ENCODE data around the gene CDRT4.

DNA sequence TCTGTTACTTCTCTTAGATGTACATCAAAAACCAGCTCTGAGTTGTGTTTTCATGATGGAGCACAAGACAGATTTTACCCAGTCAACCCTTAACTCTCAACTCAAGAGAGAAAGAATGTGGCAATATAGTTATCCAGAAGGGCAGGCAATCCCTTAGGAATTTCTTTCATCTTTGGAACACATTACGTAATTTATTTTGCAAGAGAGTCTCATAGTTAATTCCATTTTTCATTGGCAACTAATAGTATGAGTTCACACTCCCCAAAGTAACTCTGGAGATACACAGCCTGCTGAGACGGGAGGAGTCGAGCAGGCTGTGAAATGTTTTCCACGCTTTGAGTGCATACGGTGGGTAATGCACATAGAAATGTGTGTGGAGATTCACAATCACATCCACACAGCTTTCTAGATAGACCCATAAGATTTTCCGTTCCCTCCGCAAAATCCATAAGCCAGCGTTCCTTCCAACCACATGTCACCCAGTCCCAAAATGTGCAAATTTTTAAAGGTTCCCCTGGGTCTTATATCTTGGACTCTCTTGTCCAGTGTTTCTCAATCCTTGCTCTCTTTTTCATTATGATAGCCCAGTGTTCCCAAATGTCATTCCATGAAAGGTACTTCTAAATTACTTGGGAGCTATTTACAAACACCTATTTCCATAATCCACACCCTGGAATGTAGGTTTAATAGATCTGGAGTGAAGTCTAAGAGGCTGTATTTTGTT, 8.4 kb upstream of the CDRT4 start:
- TF ChIP-seq, protein P1, sequence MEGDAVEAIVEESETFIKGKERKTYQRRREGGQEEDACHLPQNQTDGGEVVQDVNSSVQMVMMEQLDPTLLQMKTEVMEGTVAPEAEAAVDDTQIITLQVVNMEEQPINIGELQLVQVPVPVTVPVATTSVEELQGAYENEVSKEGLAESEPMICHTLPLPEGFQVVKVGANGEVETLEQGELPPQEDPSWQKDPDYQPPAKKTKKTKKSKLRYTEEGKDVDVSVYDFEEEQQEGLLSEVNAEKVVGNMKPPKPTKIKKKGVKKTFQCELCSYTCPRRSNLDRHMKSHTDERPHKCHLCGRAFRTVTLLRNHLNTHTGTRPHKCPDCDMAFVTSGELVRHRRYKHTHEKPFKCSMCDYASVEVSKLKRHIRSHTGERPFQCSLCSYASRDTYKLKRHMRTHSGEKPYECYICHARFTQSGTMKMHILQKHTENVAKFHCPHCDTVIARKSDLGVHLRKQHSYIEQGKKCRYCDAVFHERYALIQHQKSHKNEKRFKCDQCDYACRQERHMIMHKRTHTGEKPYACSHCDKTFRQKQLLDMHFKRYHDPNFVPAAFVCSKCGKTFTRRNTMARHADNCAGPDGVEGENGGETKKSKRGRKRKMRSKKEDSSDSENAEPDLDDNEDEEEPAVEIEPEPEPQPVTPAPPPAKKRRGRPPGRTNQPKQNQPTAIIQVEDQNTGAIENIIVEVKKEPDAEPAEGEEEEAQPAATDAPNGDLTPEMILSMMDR (conservative IDR thresholded peaks at IDR 0.05; ENCODE audit: low read depth in 2 of 2), result no peak
- TF ChIP-seq EZH2 (IDR thresholded peaks at IDR 0.05; ENCODE audit: low read depth, unreplicated experiment) (no peak), JUNB (IDR thresholded peaks at IDR 0.05; ENCODE audit: unreplicated experiment) (no peak), POLR2AphosphoS5 (IDR thresholded peaks at IDR 0.05; ENCODE audit: low read depth) (no peak), NANOG (IDR thresholded peaks at IDR 0.05; ENCODE audit: borderline replicate concordance) (no peak), ZNF114 (CRISPR knock-in tag; IDR thresholded peaks at IDR 0.05) (no peak), CREB1 (CRISPR knock-in tag; IDR thresholded peaks at IDR 0.05; ENCODE audit: low read depth) (no peak), EZH2phosphoT487 (IDR thresholded peaks at IDR 0.05; ENCODE audit: unreplicated experiment) (no peak), ZNF331 (CRISPR knock-in tag; IDR thresholded peaks at IDR 0.05; ENCODE audit: low read depth) (no peak)
- TF ChIP-seq, protein P2, sequence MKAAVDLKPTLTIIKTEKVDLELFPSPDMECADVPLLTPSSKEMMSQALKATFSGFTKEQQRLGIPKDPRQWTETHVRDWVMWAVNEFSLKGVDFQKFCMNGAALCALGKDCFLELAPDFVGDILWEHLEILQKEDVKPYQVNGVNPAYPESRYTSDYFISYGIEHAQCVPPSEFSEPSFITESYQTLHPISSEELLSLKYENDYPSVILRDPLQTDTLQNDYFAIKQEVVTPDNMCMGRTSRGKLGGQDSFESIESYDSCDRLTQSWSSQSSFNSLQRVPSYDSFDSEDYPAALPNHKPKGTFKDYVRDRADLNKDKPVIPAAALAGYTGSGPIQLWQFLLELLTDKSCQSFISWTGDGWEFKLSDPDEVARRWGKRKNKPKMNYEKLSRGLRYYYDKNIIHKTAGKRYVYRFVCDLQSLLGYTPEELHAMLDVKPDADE (IDR thresholded peaks at IDR 0.05), result no peak
- TF ChIP-seq, protein P3, sequence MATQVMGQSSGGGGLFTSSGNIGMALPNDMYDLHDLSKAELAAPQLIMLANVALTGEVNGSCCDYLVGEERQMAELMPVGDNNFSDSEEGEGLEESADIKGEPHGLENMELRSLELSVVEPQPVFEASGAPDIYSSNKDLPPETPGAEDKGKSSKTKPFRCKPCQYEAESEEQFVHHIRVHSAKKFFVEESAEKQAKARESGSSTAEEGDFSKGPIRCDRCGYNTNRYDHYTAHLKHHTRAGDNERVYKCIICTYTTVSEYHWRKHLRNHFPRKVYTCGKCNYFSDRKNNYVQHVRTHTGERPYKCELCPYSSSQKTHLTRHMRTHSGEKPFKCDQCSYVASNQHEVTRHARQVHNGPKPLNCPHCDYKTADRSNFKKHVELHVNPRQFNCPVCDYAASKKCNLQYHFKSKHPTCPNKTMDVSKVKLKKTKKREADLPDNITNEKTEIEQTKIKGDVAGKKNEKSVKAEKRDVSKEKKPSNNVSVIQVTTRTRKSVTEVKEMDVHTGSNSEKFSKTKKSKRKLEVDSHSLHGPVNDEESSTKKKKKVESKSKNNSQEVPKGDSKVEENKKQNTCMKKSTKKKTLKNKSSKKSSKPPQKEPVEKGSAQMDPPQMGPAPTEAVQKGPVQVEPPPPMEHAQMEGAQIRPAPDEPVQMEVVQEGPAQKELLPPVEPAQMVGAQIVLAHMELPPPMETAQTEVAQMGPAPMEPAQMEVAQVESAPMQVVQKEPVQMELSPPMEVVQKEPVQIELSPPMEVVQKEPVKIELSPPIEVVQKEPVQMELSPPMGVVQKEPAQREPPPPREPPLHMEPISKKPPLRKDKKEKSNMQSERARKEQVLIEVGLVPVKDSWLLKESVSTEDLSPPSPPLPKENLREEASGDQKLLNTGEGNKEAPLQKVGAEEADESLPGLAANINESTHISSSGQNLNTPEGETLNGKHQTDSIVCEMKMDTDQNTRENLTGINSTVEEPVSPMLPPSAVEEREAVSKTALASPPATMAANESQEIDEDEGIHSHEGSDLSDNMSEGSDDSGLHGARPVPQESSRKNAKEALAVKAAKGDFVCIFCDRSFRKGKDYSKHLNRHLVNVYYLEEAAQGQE (IDR thresholded peaks at IDR 0.05; ENCODE audit: unreplicated experiment), result no peak

All from GM23338 (cell line).